Neuron (in vitro differentiated cells): ENCODE data around the gene CSPG5.

Source experiments
- H2AFZ ChIP-seq: one replicate; pipeline ENCODE4 v1.6.1; 2013; ENCODE audit warnings: low read depth, mild to moderate bottlenecking, inconsistent platforms, low read length, moderate library complexity
- H3K27me3 ChIP-seq: one replicate; pipeline ENCODE4 v1.6.1; 2013; ENCODE audit warnings: low read length; ENCODE audit not compliant: insufficient read depth
- H3K36me3 ChIP-seq: one replicate; pipeline ENCODE4 v1.6.1; 2013; ENCODE audit warnings: low read length; ENCODE audit not compliant: insufficient read depth
- H3K4me1 ChIP-seq: one replicate; pipeline ENCODE4 v1.6.1; 2013; ENCODE audit warnings: low read length; ENCODE audit not compliant: insufficient read depth
- H3K4me3 ChIP-seq: 2 replicates; pipeline ENCODE4 v1.5.1; 2013; ENCODE audit warnings: mild to moderate bottlenecking, low read length, moderate library complexity
- H3K9me3 ChIP-seq: one replicate; pipeline ENCODE4 v1.6.1; 2013; ENCODE audit warnings: low read length

Gene CSPG5

GRCh38 chr3:47580481-47580880, 1.8 kb upstream of the CSPG5 start:
- no peaks in the 10 kb centered on the region for H3K27me3 ChIP-seq

GRCh38 chr3:47579875-47580274, 1.2 kb upstream of the CSPG5 start:
- H3K4me3 ChIP-seq, result no peak overlapping the region
- H2AFZ ChIP-seq, result no peak overlapping the region
- no peaks in the 10 kb centered on the region for H3K9me3 ChIP-seq
- peaks cover 6% of the 10 kb centered on the region for H3K4me1 ChIP-seq
- H3K27me3 ChIP-seq, result no peaks in the 10 kb centered on the region
- peaks cover 10% of the 10 kb centered on the region for H3K36me3 ChIP-seq

More at GRCh38 chr3:47580481-47580880, 1.8 kb upstream of the CSPG5 start:
- Histone ChIP-seq H3K36me3 (peaks cover 16% of the 10 kb centered on the region), H3K4me3 (no peak overlapping the region), H3K9me3 (no peaks in the 10 kb centered on the region), H2AFZ (no peak overlapping the region), H3K4me1 (peaks cover 5% of the 10 kb centered on the region)

DNA sequence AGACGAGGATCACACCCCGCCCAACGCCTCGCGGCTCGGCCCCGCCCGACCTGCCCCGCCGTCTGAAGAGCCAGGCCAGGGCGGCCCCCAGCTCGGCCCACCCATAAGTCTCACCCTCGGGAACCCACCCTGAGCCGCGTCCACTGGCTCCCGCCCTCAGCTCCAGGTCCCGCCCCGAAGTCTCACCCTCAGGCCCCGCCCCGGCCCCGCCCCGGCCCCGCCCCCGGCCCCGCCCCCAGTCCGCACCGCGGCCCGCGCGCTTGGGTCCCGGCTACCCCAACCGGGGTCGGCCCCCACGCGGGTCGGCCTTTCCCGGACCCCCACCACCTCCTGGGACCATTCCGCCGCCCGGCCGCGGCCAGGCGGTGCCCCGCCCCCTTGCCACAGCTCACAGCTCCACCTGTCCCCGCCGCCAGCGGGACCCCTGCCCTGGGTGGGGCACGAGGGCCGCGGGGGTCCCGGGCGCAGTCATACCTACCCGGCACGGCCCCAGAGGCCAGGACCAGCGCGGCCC, 489 bp downstream of the CSPG5 start:
- Histone ChIP-seq H3K9me3 (no peaks in the 10 kb centered on the region), H3K27me3 (no peaks in the 10 kb centered on the region), H2AFZ (no peak overlapping the region), H3K4me1 (peaks cover 20% of the 10 kb centered on the region), H3K4me3 (peak overlapping the region; percentile 42), H3K36me3 (peaks cover 5% of the 10 kb centered on the region)

DNA sequence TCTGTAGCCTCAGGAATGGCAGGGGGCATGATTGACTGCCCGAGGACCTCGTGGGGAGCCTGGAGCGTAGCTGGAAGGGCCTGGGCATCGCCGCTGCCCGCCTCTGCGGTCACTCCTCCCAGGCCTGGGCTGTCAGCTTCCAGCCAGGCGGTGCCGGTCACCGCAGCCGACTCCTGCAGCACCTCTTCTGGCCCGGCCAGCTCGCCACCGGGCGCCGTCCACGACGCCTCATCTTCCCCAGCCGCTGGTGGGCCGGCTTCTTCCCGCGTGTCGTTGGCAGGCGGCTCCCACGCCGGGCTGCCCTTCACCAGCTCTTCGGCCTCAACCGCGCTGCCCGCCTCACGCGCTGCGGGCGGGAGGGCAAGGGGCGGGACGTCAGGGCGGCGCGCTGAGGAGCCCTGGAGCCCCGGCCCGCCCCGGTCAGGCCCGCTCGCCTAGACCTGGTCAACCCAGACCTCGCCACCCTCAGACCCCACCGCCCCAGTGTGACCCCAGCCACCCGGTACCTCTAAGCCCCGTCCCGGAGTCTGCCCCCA, 1.0 kb downstream of the CSPG5 start:
- no peaks in the 10 kb centered on the region for H3K27me3 ChIP-seq
- H3K9me3 ChIP-seq, result no peaks in the 10 kb centered on the region
- peak overlapping the region; percentile 12 for H3K4me3 ChIP-seq
- peaks cover 25% of the 10 kb centered on the region for H3K4me1 ChIP-seq
- H2AFZ ChIP-seq, result no peak overlapping the region
- H3K36me3 ChIP-seq, result peaks cover 5% of the 10 kb centered on the region

- Histone ChIP-seq H3K4me3 (no peak overlapping the region), H3K36me3 (peaks cover 10% of the 10 kb centered on the region), H2AFZ (no peak overlapping the region), H3K27me3 (no peaks in the 10 kb centered on the region), H3K4me1 (peaks cover 45% of the 10 kb centered on the region), H3K9me3 (no peaks in the 10 kb centered on the region)
These were observed 5.2 kb downstream of the CSPG5 start for GRCh38 chr3:47573190-47574172.

DNA sequence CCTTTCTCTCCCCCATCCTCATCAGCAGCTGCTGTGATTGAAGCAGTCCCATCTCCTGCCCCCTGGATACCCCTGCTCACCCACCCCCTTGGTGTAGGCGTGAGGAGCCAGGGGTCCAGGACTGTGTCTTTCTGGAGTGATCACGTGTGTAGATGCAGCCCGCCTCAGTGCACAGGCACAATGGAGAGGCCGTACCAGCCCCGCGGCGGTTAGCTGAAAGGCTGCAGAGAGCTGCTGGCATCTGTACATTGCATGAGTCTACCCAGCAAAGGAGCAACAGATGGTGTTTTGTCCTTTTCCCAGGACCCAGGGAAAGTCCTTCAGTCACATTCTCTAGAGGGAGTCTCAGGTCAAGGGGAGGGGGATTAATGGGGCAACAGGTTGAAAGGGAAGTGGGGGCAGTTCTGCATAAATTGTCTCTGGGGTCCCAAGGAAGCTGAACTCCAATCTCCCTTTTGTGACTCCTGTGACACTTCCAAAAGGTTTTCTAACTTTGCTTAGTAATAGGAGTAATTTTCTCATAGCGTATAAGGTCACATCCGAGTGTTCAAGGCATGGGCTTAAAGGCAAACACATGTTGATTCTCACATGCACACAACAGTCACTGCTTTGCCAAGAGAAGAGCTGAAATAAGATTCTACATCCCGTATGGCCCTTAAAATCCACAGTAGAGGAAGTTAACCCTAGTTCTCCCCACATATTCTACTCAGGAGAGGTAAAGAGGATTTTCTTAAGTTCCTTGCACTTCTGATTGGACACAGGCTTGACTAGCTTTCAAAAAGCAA, 7.1 kb downstream of the CSPG5 start:
- Histone ChIP-seq H3K27me3 (no peaks in the 10 kb centered on the region), H3K4me1 (peaks cover 41% of the 10 kb centered on the region), H3K36me3 (peaks cover 15% of the 10 kb centered on the region), H3K9me3 (no peaks in the 10 kb centered on the region), H3K4me3 (no peak overlapping the region), H2AFZ (no peak overlapping the region)

- Histone ChIP-seq H3K36me3 (peaks cover 30% of the 10 kb centered on the region), H3K27me3 (no peaks in the 10 kb centered on the region), H3K4me1 (peaks cover 32% of the 10 kb centered on the region)
These were observed 9.8 kb downstream of the CSPG5 start for GRCh38 chr3:47568901-47569300.

GRCh38 chr3:47567149-47567548, 11.5 kb downstream of the CSPG5 start:
- peaks cover 15% of the 10 kb centered on the region for H3K4me1 ChIP-seq
- H3K4me3 ChIP-seq, result no peak overlapping the region
- H3K36me3 ChIP-seq, result peaks cover 33% of the 10 kb centered on the region
- H2AFZ ChIP-seq, result no peak overlapping the region
- no peaks in the 10 kb centered on the region for H3K9me3 ChIP-seq
- no peaks in the 10 kb centered on the region for H3K27me3 ChIP-seq

More at GRCh38 chr3:47568901-47569300, 9.8 kb downstream of the CSPG5 start:
- Histone ChIP-seq H3K9me3 (no peaks in the 10 kb centered on the region), H3K4me3 (no peak overlapping the region), H2AFZ (no peak overlapping the region)

- Histone ChIP-seq H3K36me3 (peaks cover 33% of the 10 kb centered on the region), H3K4me3 (no peak overlapping the region), H3K9me3 (no peaks in the 10 kb centered on the region), H3K27me3 (no peaks in the 10 kb centered on the region), H3K4me1 (peaks cover 10% of the 10 kb centered on the region), H2AFZ (no peak overlapping the region)
These were observed 12.0 kb downstream of the CSPG5 start for GRCh38 chr3:47566667-47567066.

GRCh38 chr3:47565734-47566550, 12.7 kb downstream of the CSPG5 start:
- Histone ChIP-seq H3K4me1 (peaks cover 4% of the 10 kb centered on the region), H3K9me3 (no peaks in the 10 kb centered on the region), H3K36me3 (peaks cover 33% of the 10 kb centered on the region), H3K4me3 (no peak overlapping the region), H2AFZ (no peak overlapping the region), H3K27me3 (no peaks in the 10 kb centered on the region)

DNA sequence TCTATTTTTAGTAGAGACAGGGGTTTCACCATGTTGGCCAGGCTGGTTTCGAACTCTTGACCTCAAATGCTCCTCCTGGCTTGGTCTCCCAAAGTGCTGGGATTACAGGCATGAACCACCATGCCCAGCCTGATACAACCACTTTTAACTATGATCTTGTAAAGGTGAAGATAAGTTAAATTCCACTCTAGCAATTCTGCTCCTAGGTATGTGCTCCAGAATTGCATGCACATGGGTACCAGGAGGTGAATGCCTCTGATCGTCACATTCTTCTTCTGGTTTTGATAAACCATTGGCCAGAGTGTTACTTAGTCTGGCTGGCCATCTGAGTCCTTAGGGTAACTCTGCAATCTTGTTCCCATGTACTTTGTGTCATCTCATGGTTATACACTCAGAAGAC, 22.3 kb downstream of the CSPG5 start:
- Histone ChIP-seq H3K36me3 (no peaks in the 10 kb centered on the region), H2AFZ (no peak overlapping the region), H3K4me1 (peaks cover 8% of the 10 kb centered on the region), H3K9me3 (peaks cover 3% of the 10 kb centered on the region), H3K4me3 (no peak overlapping the region), H3K27me3 (no peaks in the 10 kb centered on the region)

- Histone ChIP-seq H3K4me3 (no peak overlapping the region), H3K4me1 (peaks cover 8% of the 10 kb centered on the region), H3K9me3 (peaks cover 3% of the 10 kb centered on the region), H3K27me3 (no peaks in the 10 kb centered on the region), H2AFZ (no peak overlapping the region), H3K36me3 (no peaks in the 10 kb centered on the region)
These were observed 24.3 kb downstream of the CSPG5 start for GRCh38 chr3:47554335-47554734.
